Adrenal gland (tissue), 5 donors: ENCODE measurements around the gene AFAP1.

Experiments
- POLR2A ChIP-seq, 2 donors: fragments of 450-650 bp; IDR thresholded peaks; one replicate each; pipeline ENCODE4 v1.6.1; 2017; ENCODE audit warnings: antibody characterized with exemption in 2 of 2, mild to moderate bottlenecking in 2 of 2, moderate library complexity in 1 of 2
- TF ChIP-seq, protein P1 (sequence below), 6 experiments: fragments of 450-650 bp in 4 of 6; fragments of 200-600 bp in 2 of 6; sonication (generic) in 1 of 6; IDR thresholded peaks; 1 replicate in 5 of 6; 2 replicates in 1 of 6; pipeline versions ENCODE4 v1.5.1 to v1.8.0; 2016 to 2021; ENCODE audit warnings: antibody characterized with exemption in 6 of 6, mild to moderate bottlenecking in 2 of 6, moderate library complexity in 1 of 6
- donor health status: DM: no; HTN: no; CAD: no.

DNA sequence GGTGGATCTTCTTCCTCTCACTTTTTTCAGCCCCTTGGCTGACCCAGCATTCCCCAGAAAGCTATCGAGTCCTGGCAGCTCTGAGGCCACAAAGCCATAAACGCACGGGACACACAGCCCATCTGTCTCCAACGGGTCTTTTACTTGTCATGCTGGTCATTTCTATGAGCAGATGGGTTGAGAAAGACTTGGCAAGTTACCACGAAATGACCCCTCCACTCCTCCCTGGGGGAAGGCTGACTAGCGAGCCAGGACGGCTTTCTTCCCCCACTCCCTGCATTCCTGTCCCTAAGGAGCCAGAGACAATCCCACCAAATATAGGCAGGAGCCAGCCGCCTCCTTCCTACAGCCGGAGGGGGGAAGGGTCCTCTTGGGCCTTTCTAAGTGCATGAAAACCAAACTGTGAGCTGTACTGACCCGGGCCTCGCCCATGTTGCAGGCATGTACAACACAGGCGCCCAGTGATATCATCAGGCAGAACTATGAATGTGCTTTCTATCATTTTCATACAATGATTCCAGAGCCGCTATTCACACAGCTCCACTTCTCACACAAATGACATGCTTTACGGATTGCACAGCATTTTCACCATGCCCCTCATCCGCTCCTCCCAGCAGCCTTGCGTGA, 28.6 kb downstream of the AFAP1 start:
- TF ChIP-seq, protein P1, sequence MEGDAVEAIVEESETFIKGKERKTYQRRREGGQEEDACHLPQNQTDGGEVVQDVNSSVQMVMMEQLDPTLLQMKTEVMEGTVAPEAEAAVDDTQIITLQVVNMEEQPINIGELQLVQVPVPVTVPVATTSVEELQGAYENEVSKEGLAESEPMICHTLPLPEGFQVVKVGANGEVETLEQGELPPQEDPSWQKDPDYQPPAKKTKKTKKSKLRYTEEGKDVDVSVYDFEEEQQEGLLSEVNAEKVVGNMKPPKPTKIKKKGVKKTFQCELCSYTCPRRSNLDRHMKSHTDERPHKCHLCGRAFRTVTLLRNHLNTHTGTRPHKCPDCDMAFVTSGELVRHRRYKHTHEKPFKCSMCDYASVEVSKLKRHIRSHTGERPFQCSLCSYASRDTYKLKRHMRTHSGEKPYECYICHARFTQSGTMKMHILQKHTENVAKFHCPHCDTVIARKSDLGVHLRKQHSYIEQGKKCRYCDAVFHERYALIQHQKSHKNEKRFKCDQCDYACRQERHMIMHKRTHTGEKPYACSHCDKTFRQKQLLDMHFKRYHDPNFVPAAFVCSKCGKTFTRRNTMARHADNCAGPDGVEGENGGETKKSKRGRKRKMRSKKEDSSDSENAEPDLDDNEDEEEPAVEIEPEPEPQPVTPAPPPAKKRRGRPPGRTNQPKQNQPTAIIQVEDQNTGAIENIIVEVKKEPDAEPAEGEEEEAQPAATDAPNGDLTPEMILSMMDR (IDR thresholded peaks at IDR 0.05) = no peak
- no peak for TF ChIP-seq POLR2A (IDR thresholded peaks at IDR 0.05)
